AG04449 (cell line): ENCODE results near the gene GPAT2.
"Not testable (repeated sequence)": the region's sequence is repeated elsewhere in the genome, so short reads cannot be mapped to it uniquely, and the experiment has no call there.

Source experiments
- CTCF ChIA-PET: fragments of 350-600 bp; formaldehyde crosslinking; extraction: SDS; loops from one replicate; lab custom pipeline; 2021; ENCODE audit warnings: antibody characterized with exemption; lab: Yijun Ruan, JAX
- POLR2A ChIA-PET: fragments of 400-600, 350-600 bp; formaldehyde crosslinking; extraction: SDS; loops from one replicate; lab custom pipeline; 2020; ENCODE audit warnings: antibody characterized with exemption, inconsistent platforms; lab: Yijun Ruan, JAX
- DNase-seq: peaks from one replicate; pipeline ENCODE4 v3.0.0-alpha.2; 2010; ENCODE audit warnings: low read depth, low spot score
- H3K4me3 ChIP-seq: 2 replicates; pipeline ENCODE4 v1.5.1; 2011; ENCODE audit warnings: low read depth, mild to moderate bottlenecking, control low read depth, low read length
- CTCF ChIP-seq: IDR thresholded peaks from one replicate; pipeline ENCODE4 v1.5.1; 2011; ENCODE audit warnings: mild to moderate bottlenecking, moderate library complexity, low read length, control low read depth, inconsistent platforms; ENCODE audit not compliant: insufficient read depth; ENCODE audit errors: missing control alignments

GPAT2 gene

GRCh38 chr2:96074156-96074555 lies 39.4 kb upstream of the GPAT2 start:
- no peak overlapping the region for H3K4me3 ChIP-seq
- no peak for TF ChIP-seq CTCF
- ChIA-PET CTCF (interaction anchor here (1.1 to 1.7 kb wide), 3 partner anchors 13 to 52 kb away, joined by 3 to 5 read pairs (median 5); no protein-coding TSS in a partner anchor), POLR2A (no interaction called here)
- no peak for DNase-seq

GRCh38 chr2:96073170-96073775 lies 38.6 kb upstream of the GPAT2 start:
- H3K4me3 ChIP-seq: no peak overlapping the region
- no peak for DNase-seq
- TF ChIP-seq CTCF: no peak
- ChIA-PET POLR2A (no interaction called here), CTCF (no interaction called here)

GRCh38 chr2:96072746-96073145 lies 38.0 kb upstream of the GPAT2 start:
- no peak overlapping the region for H3K4me3 ChIP-seq
- POLR2A ChIA-PET: no interaction called here
- DNase-seq: no peak
- CTCF ChIA-PET: no interaction called here
- no peak for TF ChIP-seq CTCF

GRCh38 chr2:96071977-96072491 lies 37.3 kb upstream of the GPAT2 start:
- H3K4me3 ChIP-seq, CTCF ChIA-PET, DNase-seq, POLR2A ChIA-PET: not testable (repeated sequence)

- POLR2A ChIA-PET, H3K4me3 ChIP-seq, DNase-seq, CTCF ChIA-PET: not testable (repeated sequence)
Measured at GRCh38 chr2:96071087-96071976, 36.6 kb upstream of the GPAT2 start.

GRCh38 chr2:96070351-96070750 lies 35.6 kb upstream of the GPAT2 start:
- POLR2A ChIA-PET, H3K4me3 ChIP-seq, CTCF ChIA-PET, DNase-seq: not testable (repeated sequence)

- POLR2A ChIA-PET, CTCF ChIA-PET, DNase-seq, H3K4me3 ChIP-seq: not testable (repeated sequence)
Measured at GRCh38 chr2:96069878-96070277, 35.2 kb upstream of the GPAT2 start.

- H3K4me3 ChIP-seq, POLR2A ChIA-PET, CTCF ChIA-PET, DNase-seq: not testable (repeated sequence)
Measured at GRCh38 chr2:96067902-96068581, 33.3 kb upstream of the GPAT2 start.

GRCh38 chr2:96067098-96067660 lies 32.5 kb upstream of the GPAT2 start:
- DNase-seq, H3K4me3 ChIP-seq, POLR2A ChIA-PET, CTCF ChIA-PET: not testable (repeated sequence)

- POLR2A ChIA-PET, DNase-seq, H3K4me3 ChIP-seq: not testable (repeated sequence)
- CTCF ChIA-PET: interaction anchor here (1.6 kb wide), 1 partner anchor 50 kb away, joined by 6 read pairs; the partner anchor contains the start of gene ADRA2B
Measured at GRCh38 chr2:96066511-96066910, 31.8 kb upstream of the GPAT2 start.

GRCh38 chr2:96065954-96066353 lies 31.2 kb upstream of the GPAT2 start:
- POLR2A ChIA-PET, H3K4me3 ChIP-seq, DNase-seq: not testable (repeated sequence)
- CTCF ChIA-PET: interaction anchor here (1.1 to 1.6 kb wide), 2 partner anchors 51 to 53 kb away, joined by 3 to 6 read pairs; partner anchors contain the start of gene ADRA2B
